HEK293 (cell line): ENCODE measurements around the gene CDC14B.

Experiments used
- CTCF ChIA-PET: fragments of 350-600 bp; formaldehyde crosslinking; extraction: SDS; loops from one replicate; lab custom pipeline; 2021; ENCODE audit warnings: antibody characterized with exemption; lab: Yijun Ruan, JAX
- POLR2A ChIA-PET: fragments of 300-600 bp; formaldehyde crosslinking; extraction: SDS; loops from one replicate; lab custom pipeline; 2020; ENCODE audit warnings: antibody characterized with exemption, inconsistent platforms; lab: Yijun Ruan, JAX
- H3K27ac ChIP-seq: fragments of 200-500 bp; sonication (Bioruptor generic); 2 replicates; pipeline ENCODE4 v1.5.1; 2014; ENCODE audit warnings: low read depth, low read length, control low read depth, inconsistent platforms; ENCODE audit errors: extremely low read depth
- H3K36me3 ChIP-seq, 2 experiments: fragments of 200-500 bp in 1 of 2; sonication (Bioruptor generic) in 1 of 2; 1 replicate in 1 of 2; 2 replicates in 1 of 2; pipeline ENCODE4 v1.5.1; 2014 to 2017; ENCODE audit warnings: inconsistent platforms in 2 of 2, low read length in 2 of 2; ENCODE audit not compliant: control insufficient read depth in 2 of 2, insufficient read depth in 1 of 2
- H3K4me1 ChIP-seq: fragments of 200-500 bp; sonication (Bioruptor generic); 2 replicates; pipeline ENCODE4 v1.5.1; 2014; ENCODE audit warnings: mild to moderate bottlenecking, low read length, inconsistent platforms; ENCODE audit not compliant: control insufficient read depth, insufficient read depth
- H3K4me3 ChIP-seq: 2 replicates; pipeline ENCODE4 v1.5.1; 2011; ENCODE audit warnings: low read depth, mild to moderate bottlenecking, control low read depth, low read length, moderate library complexity
- H3K9me3 ChIP-seq: fragments of 200-500 bp; sonication (Bioruptor generic); 2 replicates; pipeline ENCODE4 v1.5.1; 2014; ENCODE audit warnings: low read depth, low read length, inconsistent platforms; ENCODE audit not compliant: control insufficient read depth, insufficient read depth
- ATF2 ChIP-seq: fragments of 450-650 bp; formaldehyde crosslinking; IDR thresholded peaks from 2 replicates; pipeline ENCODE4 v1.5.1; 2016; ENCODE audit warnings: missing biosample characterization, missing genetic modification characterization, low read depth
- GLI4 ChIP-seq: fragments of 450-650 bp; formaldehyde crosslinking; IDR thresholded peaks from 2 replicates; pipeline ENCODE4 v1.5.1; 2016; ENCODE audit warnings: missing biosample characterization, missing genetic modification characterization
- MYNN ChIP-seq: fragments of 450-650 bp; formaldehyde crosslinking; IDR thresholded peaks from 2 replicates; pipeline ENCODE4 v1.5.1; 2016; ENCODE audit warnings: missing biosample characterization, missing genetic modification characterization, borderline replicate concordance
- REPIN1 ChIP-seq: fragments of 450-650 bp; formaldehyde crosslinking; IDR thresholded peaks from 2 replicates; pipeline ENCODE4 v1.5.1; 2017; ENCODE audit warnings: missing biosample characterization, missing genetic modification characterization, low read depth
- TCF7L2 ChIP-seq: IDR thresholded peaks from 2 replicates; pipeline ENCODE4 v1.6.1; 2011; ENCODE audit warnings: low read depth, mild to moderate bottlenecking, inconsistent platforms, low read length, moderate library complexity, borderline replicate concordance
- ZBTB48 ChIP-seq: fragments of 450-650 bp; formaldehyde crosslinking; IDR thresholded peaks from 2 replicates; pipeline ENCODE4 v1.5.1; 2016; ENCODE audit warnings: missing biosample characterization, missing genetic modification characterization
- ZNF202 ChIP-seq: fragments of 450-650 bp; formaldehyde crosslinking; IDR thresholded peaks from 2 replicates; pipeline ENCODE4 v1.5.1; 2016; ENCODE audit warnings: missing biosample characterization, missing genetic modification characterization, borderline replicate concordance
- ZNF23 ChIP-seq: fragments of 450-650 bp; formaldehyde crosslinking; IDR thresholded peaks from 2 replicates; pipeline ENCODE4 v1.5.1; 2016; ENCODE audit warnings: missing biosample characterization, missing genetic modification characterization, borderline replicate concordance
- ZNF24 ChIP-seq: fragments of 450-650 bp; formaldehyde crosslinking; IDR thresholded peaks from 2 replicates; pipeline ENCODE4 v1.5.1; 2016; ENCODE audit warnings: missing biosample characterization, missing genetic modification characterization
- ZNF302 ChIP-seq: fragments of 450-650 bp; formaldehyde crosslinking; IDR thresholded peaks from 2 replicates; pipeline ENCODE4 v1.5.1; 2016; ENCODE audit warnings: missing biosample characterization, missing genetic modification characterization, low read depth
- ZNF335 ChIP-seq: fragments of 450-650 bp; formaldehyde crosslinking; conservative IDR thresholded peaks from 2 replicates; pipeline ENCODE4 v1.5.1; 2016; ENCODE audit warnings: missing biosample characterization, missing genetic modification characterization
- ZNF558 ChIP-seq: fragments of 450-650 bp; formaldehyde crosslinking; IDR thresholded peaks from 2 replicates; pipeline ENCODE4 v1.5.1; 2016; ENCODE audit warnings: missing biosample characterization, missing genetic modification characterization
- ZNF585B ChIP-seq: fragments of 450-650 bp; formaldehyde crosslinking; IDR thresholded peaks from 2 replicates; pipeline ENCODE4 v1.5.1; 2016; ENCODE audit warnings: missing biosample characterization, missing genetic modification characterization
- ZNF660 ChIP-seq: fragments of 450-650 bp; IDR thresholded peaks from 2 replicates; pipeline ENCODE4 v1.5.1; 2018; ENCODE audit warnings: missing biosample characterization, mild to moderate bottlenecking, missing genetic modification characterization
- ZNF692 ChIP-seq: fragments of 450-650 bp; formaldehyde crosslinking; IDR thresholded peaks from 2 replicates; pipeline ENCODE4 v1.5.1; 2016; ENCODE audit warnings: missing biosample characterization, missing genetic modification characterization
- ZNF704 ChIP-seq: fragments of 450-650 bp; formaldehyde crosslinking; IDR thresholded peaks from 2 replicates; pipeline ENCODE4 v1.5.1; 2016; ENCODE audit warnings: missing biosample characterization, missing genetic modification characterization
- ZXDB ChIP-seq: fragments of 450-650 bp; formaldehyde crosslinking; IDR thresholded peaks from 2 replicates; pipeline ENCODE4 v1.5.1; 2016; ENCODE audit warnings: missing biosample characterization, missing genetic modification characterization
- TF ChIP-seq, protein P1 (sequence below): fragments of 450-650 bp; formaldehyde crosslinking; IDR thresholded peaks from 2 replicates; pipeline ENCODE4 v1.5.1; 2016; ENCODE audit warnings: missing biosample characterization, missing genetic modification characterization
- TF ChIP-seq, protein P2 (sequence below): fragments of 450-650 bp; formaldehyde crosslinking; IDR thresholded peaks from 2 replicates; pipeline ENCODE4 v1.5.1; 2016; ENCODE audit warnings: missing biosample characterization, missing genetic modification characterization, borderline replicate concordance

Gene CDC14B

DNA sequence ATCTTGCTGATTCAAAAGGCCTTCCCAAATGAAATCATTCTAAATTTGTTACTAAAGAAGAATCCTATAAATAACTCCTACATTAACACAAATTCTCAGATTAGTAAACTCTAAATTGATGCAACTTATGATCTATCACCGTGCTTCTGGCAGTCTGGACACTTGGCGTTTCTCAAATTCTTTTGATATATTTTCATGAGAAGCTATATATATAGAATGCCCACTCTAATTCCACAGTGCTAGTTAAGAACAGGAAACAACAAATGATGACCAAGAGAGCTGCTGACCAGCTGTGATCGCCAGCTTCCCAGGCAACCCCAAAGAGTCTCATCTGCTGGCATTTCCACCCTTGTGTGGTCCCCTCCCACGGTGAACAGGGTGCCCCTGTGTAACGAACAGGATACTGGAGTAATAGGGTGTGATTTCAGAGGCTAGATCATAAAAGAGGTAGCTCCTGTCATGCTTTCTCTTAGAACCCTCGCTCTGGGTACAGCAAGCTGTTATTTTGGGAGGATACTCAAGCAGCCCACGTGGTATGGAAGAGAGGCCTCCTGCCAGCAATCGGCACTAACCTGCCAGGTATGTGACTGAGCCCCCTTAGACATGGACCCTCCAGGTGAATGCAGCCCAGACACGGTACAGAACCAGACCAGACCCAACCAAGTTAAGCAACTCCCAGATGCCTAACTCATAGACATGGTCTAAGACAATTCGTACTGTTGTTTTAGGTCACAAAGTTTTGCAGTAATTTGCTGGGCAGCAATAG lies 64.7 kb downstream of the CDC14B start:
- H3K4me3 ChIP-seq: no peak overlapping the region
- peaks cover 0 to 9% of the 10 kb centered on the region in 2 experiments; a peak in 1 of 3 replicates for H3K36me3 ChIP-seq
- H3K4me1 ChIP-seq: no peaks in the 10 kb centered on the region
- ChIA-PET POLR2A (no interaction called here), CTCF (no interaction called here)
- no peak overlapping the region for H3K27ac ChIP-seq
- H3K9me3 ChIP-seq: no peaks in the 10 kb centered on the region
- TF ChIP-seq ZNF692 (no peak), MYNN (tag by site-specific recombination) (no peak), ZXDB (no peak), GLI4 (no peak), ZNF585B (tag by site-specific recombination) (no peak), TCF7L2 (no peak), ATF2 (tag by site-specific recombination) (no peak), ZNF24 (tag by site-specific recombination) (no peak), ZNF660 (tag by site-specific recombination) (no peak), REPIN1 (tag by site-specific recombination) (no peak)
- TF ChIP-seq, protein P1, sequence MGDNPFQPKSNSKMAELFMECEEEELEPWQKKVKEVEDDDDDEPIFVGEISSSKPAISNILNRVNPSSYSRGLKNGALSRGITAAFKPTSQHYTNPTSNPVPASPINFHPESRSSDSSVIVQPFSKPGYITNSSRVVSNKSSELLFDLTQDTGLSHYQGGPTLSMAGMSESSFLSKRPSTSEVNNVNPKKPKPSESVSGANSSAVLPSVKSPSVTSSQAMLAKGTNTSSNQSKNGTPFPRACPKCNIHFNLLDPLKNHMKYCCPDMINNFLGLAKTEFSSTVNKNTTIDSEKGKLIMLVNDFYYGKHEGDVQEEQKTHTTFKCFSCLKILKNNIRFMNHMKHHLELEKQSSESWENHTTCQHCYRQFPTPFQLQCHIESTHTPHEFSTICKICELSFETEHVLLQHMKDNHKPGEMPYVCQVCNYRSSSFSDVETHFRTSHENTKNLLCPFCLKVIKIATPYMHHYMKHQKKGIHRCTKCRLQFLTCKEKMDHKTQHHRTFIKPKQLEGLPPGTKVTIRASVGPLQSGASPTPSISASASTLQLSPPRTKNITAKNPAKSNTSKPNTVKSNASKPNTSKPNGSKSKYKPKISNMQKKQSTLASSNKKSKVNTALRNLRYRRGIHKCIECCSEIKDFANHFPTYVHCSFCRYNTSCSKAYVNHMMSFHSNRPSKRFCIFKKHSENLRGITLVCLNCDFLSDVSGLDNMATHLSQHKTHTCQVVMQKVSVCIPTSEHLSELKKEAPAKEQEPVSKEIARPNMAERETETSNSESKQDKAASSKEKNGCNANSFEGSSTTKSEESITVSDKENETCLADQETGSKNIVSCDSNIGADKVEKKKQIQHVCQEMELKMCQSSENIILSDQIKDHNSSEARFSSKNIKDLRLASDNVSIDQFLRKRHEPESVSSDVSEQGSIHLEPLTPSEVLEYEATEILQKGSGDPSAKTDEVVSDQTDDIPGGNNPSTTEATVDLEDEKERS: no peak

DNA sequence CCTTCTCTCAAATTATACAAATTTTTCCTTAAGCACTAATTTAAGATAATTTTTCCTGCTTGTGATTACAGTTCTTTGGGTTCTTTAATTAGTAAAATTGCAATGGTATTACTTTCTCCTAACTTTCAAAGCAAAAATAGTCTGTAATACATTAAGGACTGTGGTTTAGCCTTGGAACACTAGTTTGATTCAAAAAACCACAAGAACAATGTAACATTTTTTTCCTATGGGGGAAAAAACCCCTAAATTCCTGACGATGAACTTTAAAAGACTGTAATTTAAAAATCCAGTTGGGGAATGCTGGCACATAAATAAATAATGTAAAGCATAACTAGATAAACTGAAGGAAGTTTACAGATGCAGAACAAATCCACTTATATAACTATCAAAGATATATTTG lies 65.3 kb downstream of the CDC14B start:
- Histone ChIP-seq H3K27ac (no peak overlapping the region), H3K36me3 (peaks cover 0 to 9% of the 10 kb centered on the region in 2 experiments; a peak in 1 of 3 replicates), H3K9me3 (no peaks in the 10 kb centered on the region), H3K4me1 (no peaks in the 10 kb centered on the region), H3K4me3 (no peak overlapping the region)
- ChIA-PET CTCF (no interaction called here), POLR2A (no interaction called here)
- TF ChIP-seq ZNF704 (tag by site-specific recombination) (no peak), ZNF302 (tag by site-specific recombination) (no peak), ZNF202 (tag by site-specific recombination) (no peak), ZNF558 (no peak), ZNF585B (tag by site-specific recombination) (no peak), ZBTB48 (tag by site-specific recombination) (no peak), ZNF335 (no peak), ZNF23 (tag by site-specific recombination) (no peak)
- TF ChIP-seq, protein P2, sequence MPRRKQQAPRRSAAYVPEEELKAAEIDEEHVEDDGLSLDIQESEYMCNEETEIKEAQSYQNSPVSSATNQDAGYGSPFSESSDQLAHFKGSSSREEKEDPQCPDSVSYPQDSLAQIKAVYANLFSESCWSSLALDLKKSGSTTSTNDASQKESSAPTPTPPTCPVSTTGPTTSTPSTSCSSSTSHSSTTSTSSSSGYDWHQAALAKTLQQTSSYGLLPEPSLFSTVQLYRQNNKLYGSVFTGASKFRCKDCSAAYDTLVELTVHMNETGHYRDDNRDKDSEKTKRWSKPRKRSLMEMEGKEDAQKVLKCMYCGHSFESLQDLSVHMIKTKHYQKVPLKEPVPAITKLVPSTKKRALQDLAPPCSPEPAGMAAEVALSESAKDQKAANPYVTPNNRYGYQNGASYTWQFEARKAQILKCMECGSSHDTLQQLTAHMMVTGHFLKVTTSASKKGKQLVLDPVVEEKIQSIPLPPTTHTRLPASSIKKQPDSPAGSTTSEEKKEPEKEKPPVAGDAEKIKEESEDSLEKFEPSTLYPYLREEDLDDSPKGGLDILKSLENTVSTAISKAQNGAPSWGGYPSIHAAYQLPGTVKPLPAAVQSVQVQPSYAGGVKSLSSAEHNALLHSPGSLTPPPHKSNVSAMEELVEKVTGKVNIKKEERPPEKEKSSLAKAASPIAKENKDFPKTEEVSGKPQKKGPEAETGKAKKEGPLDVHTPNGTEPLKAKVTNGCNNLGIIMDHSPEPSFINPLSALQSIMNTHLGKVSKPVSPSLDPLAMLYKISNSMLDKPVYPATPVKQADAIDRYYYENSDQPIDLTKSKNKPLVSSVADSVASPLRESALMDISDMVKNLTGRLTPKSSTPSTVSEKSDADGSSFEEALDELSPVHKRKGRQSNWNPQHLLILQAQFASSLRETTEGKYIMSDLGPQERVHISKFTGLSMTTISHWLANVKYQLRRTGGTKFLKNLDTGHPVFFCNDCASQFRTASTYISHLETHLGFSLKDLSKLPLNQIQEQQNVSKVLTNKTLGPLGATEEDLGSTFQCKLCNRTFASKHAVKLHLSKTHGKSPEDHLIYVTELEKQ: no peak
